ENCODE data around the gene DCLK2. TPM values are rescaled to one million over a fixed set of nuclear protein-coding genes. Genes with fewer than 3 reads are reported as not detected.

DCLK2 gene
- total and polyA plus RNA-seq, 2 of the 8 experiments (the other 6 are each of a cell fraction or from before 2014, with no cell fraction given): 0.32 to 0.37 TPM

- no peak for DNase-seq (ENCODE audit: low read depth in 1 of 2, low spot score in 2 of 2)
- no peaks in the 10 kb centered on the region for H3K79me1 ChIP-seq (ENCODE audit: low read depth, low read length)
- H3K9ac ChIP-seq (replicated peaks in 1 of 4; ENCODE audit: extremely low read depth in 1 of 4, low read depth in 3 of 4, low read length in 3 of 4): no peak overlapping the region
- no peak overlapping the region for H2AFZ ChIP-seq (ENCODE audit: low read length)
- H3K4me3 ChIP-seq (ENCODE audit: extremely low read depth in 1 of 4, insufficient read depth in 2 of 4, low read depth in 3 of 4, low read length in 4 of 4): no peak overlapping the region
- no peak overlapping the region for H2BK5ac ChIP-seq (ENCODE audit: low read depth, low read length)
- H3K56ac ChIP-seq (replicated peaks; ENCODE audit: insufficient read length, low read depth, low read length): no peak overlapping the region
- no peak overlapping the region for H4K91ac ChIP-seq (replicated peaks; ENCODE audit: insufficient read length, low read length)
- H2BK20ac ChIP-seq (ENCODE audit: low read length): no peak overlapping the region
- H3K36me3 ChIP-seq (ENCODE audit: control insufficient read depth in 2 of 4, insufficient read depth in 4 of 4, low read length in 3 of 4): no peaks in the 10 kb centered on the region
- H3K18ac ChIP-seq (ENCODE audit: extremely low read depth, low read length): no peak overlapping the region
- no peak overlapping the region for H2AK5ac ChIP-seq (ENCODE audit: low read depth, low read length)
- H3K4ac ChIP-seq (replicated peaks; ENCODE audit: insufficient read length, low read depth, low read length): no peak overlapping the region
- H3K27ac ChIP-seq (ENCODE audit: low read depth, low read length): no peak overlapping the region
- H3K27me3 ChIP-seq (replicated peaks in 1 of 4; ENCODE audit: control insufficient read depth in 3 of 4, extremely low read depth in 1 of 4, insufficient read depth in 3 of 4, low read length in 3 of 4): no peaks in the 10 kb centered on the region
- CTCF ChIA-PET (ENCODE audit: partially characterized antibody): no interaction called here
- H3K14ac ChIP-seq (ENCODE audit: insufficient read length): no peak overlapping the region
- H3K4me2 ChIP-seq (ENCODE audit: insufficient read depth in 1 of 2, low read depth in 2 of 2, low read length in 2 of 2): no peak overlapping the region
- no peak overlapping the region for H4K5ac ChIP-seq (ENCODE audit: insufficient read length, low read depth, low read length)
- POLR2A ChIA-PET (ENCODE audit: partially characterized antibody): no interaction called here
- H3K9me3 ChIP-seq (ENCODE audit: insufficient read depth in 2 of 2, low read depth in 1 of 2, low read length in 1 of 2): no peaks in the 10 kb centered on the region
- no peaks in the 10 kb centered on the region for H3K4me1 ChIP-seq (replicated peaks in 1 of 4; ENCODE audit: control insufficient read depth in 3 of 4, insufficient read depth in 4 of 4, low read length in 3 of 4)
- no peak for FAIRE-seq
- no peak overlapping the region for H4K8ac ChIP-seq (ENCODE audit: extremely low read depth, insufficient read depth, low read length)
- no peak overlapping the region for H2BK12ac ChIP-seq (ENCODE audit: low read depth, low read length)
- no peaks in the 10 kb centered on the region for H3K23me2 ChIP-seq (ENCODE audit: low read depth, low read length)
- 89% methylated on average over 3 of the region's 3 CpGs; no CpG with 5 or more reads in 1 of the 2 experiments for WGBS, 2 experiments (ENCODE audit: extremely low coverage in 1 of 2, insufficient coverage in 1 of 2, insufficient read length in 1 of 2, insufficient replicate concordance in 2 of 2, low coverage in 1 of 2, low lambda C conversion rate in 2 of 2, missing lambda C conversion rate in 1 of 2)
- H2BK15ac ChIP-seq (ENCODE audit: low read length): no peak overlapping the region
- H3K23ac ChIP-seq (ENCODE audit: insufficient read length): no peak overlapping the region
- no peaks in the 10 kb centered on the region for H3K79me2 ChIP-seq (ENCODE audit: control insufficient read depth in 1 of 2, insufficient read depth in 2 of 2, low read length in 2 of 2)
- H4K20me1 ChIP-seq (replicated peaks in 1 of 2; ENCODE audit: control insufficient read depth in 1 of 2, insufficient read depth in 2 of 2, low read length in 2 of 2): no peaks in the 10 kb centered on the region
- no peak overlapping the region for H2BK120ac ChIP-seq (replicated peaks; ENCODE audit: low read depth, low read length)
- TF ChIP-seq CEBPB (IDR thresholded peaks at IDR 0.05; ENCODE audit: low read depth, low read length) (no peak), JUND (IDR thresholded peaks at IDR 0.05; ENCODE audit: low read length) (no peak), ASH2L (IDR thresholded peaks at IDR 0.05; ENCODE audit: low read length) (no peak), SAP30 (IDR thresholded peaks at IDR 0.05; ENCODE audit: insufficient read depth, insufficient replicate concordance, low read length) (no peak), KDM1A (IDR thresholded peaks at IDR 0.05; ENCODE audit: borderline replicate concordance, low read length) (no peak), ATF3 (IDR thresholded peaks at IDR 0.05; ENCODE audit: insufficient read depth, low read depth, low read length) (no peak), EP300 (IDR thresholded peaks at IDR 0.05; ENCODE audit: borderline replicate concordance in 1 of 2, low read depth in 2 of 2, low read length in 2 of 2) (no peak), CHD1 (IDR thresholded peaks at IDR 0.05; ENCODE audit: low read depth, low read length) (no peak), BRCA1 (IDR thresholded peaks at IDR 0.05; ENCODE audit: low read depth, low read length) (no peak), NANOG (IDR thresholded peaks at IDR 0.05; ENCODE audit: insufficient read depth, low read depth, low read length, poor library complexity, severe bottlenecking) (no peak), RAD21 (IDR thresholded peaks at IDR 0.05 in 1 of 2, conservative IDR thresholded peaks at IDR 0.05 in 1 of 2; ENCODE audit: low read depth in 2 of 2, low read length in 2 of 2) (no peak), POLR2A (IDR thresholded peaks at IDR 0.05; ENCODE audit: control extremely low read depth in 1 of 2, low read depth in 2 of 2, low read length in 2 of 2) (no peak)
- TF ChIP-seq, protein P1, sequence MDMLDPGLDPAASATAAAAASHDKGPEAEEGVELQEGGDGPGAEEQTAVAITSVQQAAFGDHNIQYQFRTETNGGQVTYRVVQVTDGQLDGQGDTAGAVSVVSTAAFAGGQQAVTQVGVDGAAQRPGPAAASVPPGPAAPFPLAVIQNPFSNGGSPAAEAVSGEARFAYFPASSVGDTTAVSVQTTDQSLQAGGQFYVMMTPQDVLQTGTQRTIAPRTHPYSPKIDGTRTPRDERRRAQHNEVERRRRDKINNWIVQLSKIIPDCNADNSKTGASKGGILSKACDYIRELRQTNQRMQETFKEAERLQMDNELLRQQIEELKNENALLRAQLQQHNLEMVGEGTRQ (IDR thresholded peaks at IDR 0.05; ENCODE audit: low read length): no peak
Observed at GRCh38 chr4:150045410-150045809, 32.8 kb upstream of the DCLK2 start.
